GM12878 (cell line): Measurements from ENCODE around the gene TSC22D3. TPM values are rescaled to one million over a fixed set of nuclear protein-coding genes. Genes with fewer than 3 reads are reported as not detected.

Source experiments
- ATAC-seq: fragments of 200-7000 bp; cut with Tn5 transposase; 3 replicates; pipeline ENCODE4 v1.9.1; 2020; ENCODE audit warnings: mild to moderate bottlenecking, moderate library complexity
- BruUV-seq: library from RNA; stranded (reverse); fragments of 400-500 nt; replicated peaks from 2 replicates; lab custom pipeline; 2021; lab: Mats Ljungman, UMichigan
- CTCF ChIA-PET: fragments of 300-600 bp; sonication (Branson Sonifier 250); formaldehyde crosslinking; extraction: SDS; loops from one replicate; lab custom pipeline; 2021; ENCODE audit warnings: inconsistent platforms; lab: Yijun Ruan, JAX
- POLR2A ChIA-PET: fragments of 350-600 bp; formaldehyde crosslinking; extraction: SDS; loops from one replicate; lab custom pipeline; 2021; ENCODE audit warnings: inconsistent platforms; lab: Charles Lee
- RAD21 ChIA-PET: fragments of 300-600 bp; sonication (Branson Sonifier 250); formaldehyde crosslinking; loops from one replicate; lab custom pipeline; 2023; ENCODE audit warnings: antibody characterized with exemption; ENCODE audit not compliant: unreplicated experiment; lab: Charles Lee
- SMC1A ChIA-PET: fragments of 300-600 bp; sonication (Branson Sonifier 250); formaldehyde crosslinking; loops from one replicate; lab custom pipeline; 2023; ENCODE audit not compliant: unreplicated experiment, uncharacterized antibody; lab: Charles Lee
- DNase-seq: peaks from one replicate; pipeline ENCODE4 v3.0.0-alpha.2; 2011; ENCODE audit warnings: low read depth, low spot score
- FAIRE-seq: peaks from 3 replicates; lab custom pipeline; 2011; peaks lifted over from hg19 to GRCh38; lab: Jason Lieb, UNC
- H2AFZ ChIP-seq: 2 replicates; pipeline ENCODE4 v1.6.0; 2011; ENCODE audit warnings: low read depth, low read length, control low read depth; ENCODE audit not compliant: control insufficient read depth
- H3K27ac ChIP-seq: 2 replicates; pipeline ENCODE4 v1.5.1; 2011; ENCODE audit warnings: control low read depth; ENCODE audit not compliant: control insufficient read depth, insufficient read depth
- H3K27me3 ChIP-seq, 2 experiments: replicated peaks in 1 of 2; 2 replicates each; pipeline versions ENCODE4 v1.6.0 to v1.6.1; 2011; ENCODE audit warnings: low read length in 1 of 2; ENCODE audit not compliant: control insufficient read depth in 2 of 2, insufficient read depth in 2 of 2
- H3K36me3 ChIP-seq, 2 experiments: 2 replicates each; pipeline ENCODE4 v1.5.1; 2011; ENCODE audit warnings: low read length in 1 of 2; ENCODE audit not compliant: control insufficient read depth in 2 of 2, insufficient read depth in 2 of 2
- H3K4me1 ChIP-seq: 2 replicates; pipeline ENCODE4 v1.6.1; 2011; ENCODE audit warnings: mild to moderate bottlenecking, low read length, moderate library complexity, mixed read lengths; ENCODE audit not compliant: control insufficient read depth, insufficient read depth
- H3K4me2 ChIP-seq: 2 replicates; pipeline ENCODE4 v1.6.0; 2011; ENCODE audit warnings: control low read depth; ENCODE audit not compliant: control insufficient read depth, insufficient read depth
- H3K4me3 ChIP-seq: fragments of 200-600 bp; sonication (generic); 2 replicates; pipeline ENCODE4 v1.5.1; 2016
- H3K79me2 ChIP-seq: 2 replicates; pipeline ENCODE4 v1.6.0; 2011; ENCODE audit warnings: low read length; ENCODE audit not compliant: control insufficient read depth, insufficient read depth
- H3K9ac ChIP-seq: 2 replicates; pipeline ENCODE4 v1.8.0; 2011; ENCODE audit warnings: low read length, control low read depth, mixed read lengths; ENCODE audit not compliant: control insufficient read depth, insufficient read depth
- H3K9me3 ChIP-seq: replicated peaks from 3 replicates; pipeline ENCODE4 v1.5.1; 2011; ENCODE audit warnings: mild to moderate bottlenecking, low read length; ENCODE audit not compliant: control insufficient read depth, insufficient read depth
- H4K20me1 ChIP-seq: 2 replicates; pipeline ENCODE4 v1.6.0; 2011; ENCODE audit not compliant: control insufficient read depth, insufficient read depth
- BMI1 ChIP-seq: fragments of 450-650 bp; IDR thresholded peaks from 2 replicates; pipeline ENCODE4 v1.6.1; 2016; ENCODE audit warnings: mild to moderate bottlenecking, moderate library complexity, borderline replicate concordance
- FOS ChIP-seq: IDR thresholded peaks from 3 replicates; pipeline ENCODE4 v1.6.1; 2011; ENCODE audit warnings: borderline replicate concordance; ENCODE audit not compliant: insufficient read length; ENCODE audit errors: extremely low read depth
- FOXK2 ChIP-seq: fragments of 450-650 bp; IDR thresholded peaks from 2 replicates; pipeline ENCODE4 v1.6.1; 2017; ENCODE audit warnings: mild to moderate bottlenecking, moderate library complexity
- GABPA ChIP-seq: IDR thresholded peaks from 2 replicates; pipeline ENCODE4 v1.6.1; 2014; ENCODE audit warnings: antibody characterized with exemption, low read depth, mild to moderate bottlenecking, inconsistent platforms
- GATAD2B ChIP-seq: fragments of 450-650 bp; conservative IDR thresholded peaks from 2 replicates; pipeline ENCODE4 v1.6.1; 2017; ENCODE audit warnings: low read depth, mild to moderate bottlenecking, moderate library complexity
- NFIC ChIP-seq: IDR thresholded peaks from 2 replicates; pipeline ENCODE4 v1.6.1; 2012; ENCODE audit warnings: low read depth, mild to moderate bottlenecking, inconsistent platforms, low read length, moderate library complexity
- NR2C1 ChIP-seq: fragments of 450-650 bp; IDR thresholded peaks from 2 replicates; pipeline ENCODE4 v1.6.1; 2017; ENCODE audit warnings: antibody characterized with exemption, mild to moderate bottlenecking, moderate library complexity
- PBX3 ChIP-seq: IDR thresholded peaks from 2 replicates; pipeline ENCODE4 v1.6.1; 2011; ENCODE audit warnings: mild to moderate bottlenecking, low read depth, low read length, moderate library complexity; ENCODE audit not compliant: insufficient replicate concordance
- POLR2A ChIP-seq: IDR thresholded peaks from 2 replicates; pipeline ENCODE4 v1.6.1; 2011; ENCODE audit warnings: low read depth, mild to moderate bottlenecking, low read length
- POU2F2 ChIP-seq: IDR thresholded peaks from 3 replicates; pipeline ENCODE4 v1.6.1; 2011; ENCODE audit warnings: low read depth, mild to moderate bottlenecking, low read length, borderline replicate concordance
- REST ChIP-seq: IDR thresholded peaks from 2 replicates; pipeline ENCODE4 v1.6.1; 2012; ENCODE audit warnings: mild to moderate bottlenecking, low read depth, low read length
- TBL1XR1 ChIP-seq: IDR thresholded peaks from 2 replicates; pipeline ENCODE4 v1.6.1; 2012; ENCODE audit warnings: low read depth, low read length, improper control_type of control experiment
- ZNF207 ChIP-seq: fragments of 450-650 bp; IDR thresholded peaks from 2 replicates; pipeline ENCODE4 v1.6.1; 2014; ENCODE audit warnings: antibody characterized with exemption, mild to moderate bottlenecking, borderline replicate concordance
- ZNF622 ChIP-seq: fragments of 450-650 bp; IDR thresholded peaks from 2 replicates; pipeline ENCODE4 v1.6.1; 2017; ENCODE audit warnings: mild to moderate bottlenecking, inconsistent platforms
- ZSCAN29 ChIP-seq: fragments of 450-650 bp; IDR thresholded peaks from 2 replicates; pipeline ENCODE4 v1.6.1; 2017; ENCODE audit warnings: mild to moderate bottlenecking, moderate library complexity
- WGBS: methylation state at CpG from one replicate; pipeline ENCODE4 v1.1.6; 2016; ENCODE audit warnings: low lambda C conversion rate; ENCODE audit not compliant: insufficient replicate concordance, insufficient coverage; ENCODE audit errors: missing lambda C conversion rate; 5-methylcytosine and 5-hydroxymethylcytosine counted together
- in situ Hi-C: fragments of 300-500 bp; cut with MboI; formaldehyde crosslinking; loops from 9 replicates; pipeline ENCODE4 v1.14.3; 2018; ENCODE audit warnings: mixed read lengths
- intact Hi-C: fragments of 100-400 bp; cut with micrococcal nuclease; formaldehyde crosslinking; loops from one replicate; pipeline ENCODE4 v1.14.2; 2022; ENCODE audit not compliant: unreplicated experiment
- polyA plus RNA-seq, 11 experiments: library from polyadenylated mRNA; depleted of rRNA in 4 of 11; unstranded in 6 of 11; stranded (reverse) in 5 of 11; fragments of >200 nt; fragmentation: Nextera tagmentation in 4 of 11; fragmentation: Illumina TruSeq in 1 of 11; extraction: Ambion mirVana in 4 of 11; extraction: Trizol in 1 of 11; gene quantifications; 1 replicate in 1 of 11; 2 replicates in 10 of 11; pipeline versions ENCODE4 v1.2.1 to v1.2.3, GENCODE V29; 2011 to 2016; ENCODE audit warnings: inconsistent platforms in 2 of 11, missing spikeins in 2 of 11, low read depth in 1 of 11
- total RNA-seq, 4 experiments: library from RNA; depleted of rRNA in 3 of 4; stranded (reverse); fragments of >200 nt in 3 of 4; fragmentation: Illumina TruSeq in 1 of 4; extraction: Trizol in 1 of 4; gene quantifications; 2 replicates each; pipeline versions ENCODE4 v1.2.1 to v1.2.3, GENCODE V29; 2013 to 2021

Gene TSC22D3
- total and polyA plus RNA-seq, 10 of the 15 experiments (the other 5 are each of a cell fraction or from before 2014, with no cell fraction given) = 4.6 to 122 (median 16.1) TPM

GRCh38 chrX:107741404-107741790, 34.2 kb downstream of the TSC22D3 start:
- no peak for FAIRE-seq
- Histone ChIP-seq H3K4me2 (peak overlapping the region; percentile 69), H3K4me1 (peaks cover 6% of the 10 kb centered on the region), H3K27ac (no peak overlapping the region), H3K9me3 (no peaks in the 10 kb centered on the region), H2AFZ (peak overlapping the region; percentile 71), H3K27me3 (no peaks in the 10 kb centered on the region; a peak in 1 of 4 replicates), H3K4me3 (peak overlapping the region; percentile 32; the same call in 1 of the 2 replicates), H3K36me3 (no peaks in the 10 kb centered on the region), H3K9ac (no peak overlapping the region; the same call in 1 of the 2 replicates), H3K79me2 (no peaks in the 10 kb centered on the region), H4K20me1 (no peaks in the 10 kb centered on the region)
- ChIA-PET POLR2A (interaction anchor here (0.8 to 2.3 kb wide), 5 partner anchors 10 to 26 kb away, joined by 3 to 6 read pairs (median 3); no protein-coding TSS in a partner anchor), SMC1A (interaction anchor here (0.8 to 4.4 kb wide), 8 partner anchors 9 to 34 kb away, joined by 3 to 28 read pairs (median 4); partner anchors contain the start of genes NCBP2L and TSC22D3), CTCF (interaction anchor here (1.4 to 2.9 kb wide), 5 partner anchors 12 to 68 kb away, joined by 4 to 12 read pairs (median 9); no protein-coding TSS in a partner anchor), RAD21 (interaction anchor here (1.0 to 2.5 kb wide), 3 partner anchors 12 to 69 kb away, joined by 3 to 14 read pairs (median 9); partner anchors contain the start of genes NCBP2L and TSC22D3)
- in situ Hi-C loops = no loop called here
- BruUV-seq = no TSS peak
- DNase-seq = no peak
- WGBS = 35% methylated on average over 7 of the region's 7 CpGs
- intact Hi-C loops = no loop called here
- TF ChIP-seq REST = no peak
- TF ChIP-seq ZNF622 = no peak
- TF ChIP-seq TBL1XR1 = no peak
- no peak for TF ChIP-seq ZNF207
- no peak for TF ChIP-seq FOS
- TF ChIP-seq NR2C1 = no peak
- TF ChIP-seq PBX3 = no peak
- TF ChIP-seq BMI1 = no peak
- TF ChIP-seq FOXK2 = no peak
- TF ChIP-seq GABPA = no peak
- no peak for TF ChIP-seq ZSCAN29
- no peak for TF ChIP-seq GATAD2B
- TF ChIP-seq POU2F2 = no peak
- no peak for TF ChIP-seq NFIC
- TF ChIP-seq POLR2A = no peak
- ATAC-seq = no peak
